ENCODE measurements around the gene CNKSR3.
A peak's percentile ranks its signal among the peaks of the same experiment; 100 is the strongest.

CNKSR3 gene

GRCh38 chr6:154488802-154489437 lies 21.6 kb downstream of the CNKSR3 start:
- no peak overlapping the region for H3K4me3 ChIP-seq (ENCODE audit: low read depth, low read length)
- peak; percentile 61 for DNase-seq (ENCODE audit: low read depth)
- TF ChIP-seq CTCF (conservative IDR thresholded peaks at IDR 0.05; ENCODE audit: low read depth, low read length), result no peak

DNA sequence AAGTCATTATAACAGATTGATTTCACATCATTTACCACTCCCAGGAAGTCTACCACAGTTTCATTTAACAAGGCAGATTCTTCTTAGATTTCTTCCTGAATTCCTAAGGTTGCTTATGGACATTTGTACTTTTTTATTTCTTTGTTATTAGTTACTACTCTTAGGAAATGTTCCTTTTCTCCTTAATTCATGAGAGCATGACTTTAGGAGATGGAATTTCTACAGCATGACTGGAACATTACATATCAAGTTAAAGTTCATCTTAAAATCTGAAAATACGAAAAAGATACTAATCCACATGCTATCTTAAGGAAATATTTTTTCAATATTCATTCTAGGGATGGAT lies 22.3 kb downstream of the CNKSR3 start:
- peak; percentile 50 for DNase-seq (ENCODE audit: low read depth)
- H3K4me3 ChIP-seq (ENCODE audit: low read depth, low read length), result no peak overlapping the region
- no peak for TF ChIP-seq CTCF (conservative IDR thresholded peaks at IDR 0.05; ENCODE audit: low read depth, low read length)

- no peak for DNase-seq (ENCODE audit: low read depth)
- no peak for TF ChIP-seq CTCF (conservative IDR thresholded peaks at IDR 0.05; ENCODE audit: low read depth, low read length)
- H3K4me3 ChIP-seq (ENCODE audit: low read depth, low read length), result no peak overlapping the region
These were observed 22.9 kb downstream of the CNKSR3 start for GRCh38 chr6:154487367-154488247.

DNA sequence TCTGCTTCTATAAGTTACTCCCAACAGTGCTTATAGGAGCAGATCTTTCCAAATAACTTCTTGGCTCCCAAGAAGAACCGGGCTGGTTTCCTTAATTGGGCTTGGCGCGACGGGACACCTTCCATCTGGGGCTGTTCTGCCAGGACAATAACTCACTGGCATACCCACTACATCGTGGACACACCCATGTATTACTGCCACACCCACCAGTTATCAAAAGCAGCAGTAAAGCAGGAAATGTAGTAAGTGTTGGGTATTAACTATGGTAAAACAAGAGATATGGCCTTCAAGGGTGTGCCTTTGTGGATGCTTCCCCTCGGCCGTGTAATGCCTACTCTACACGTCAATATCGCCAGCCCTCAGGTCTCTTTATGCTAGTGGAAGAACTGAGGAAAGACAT lies 24.7 kb downstream of the CNKSR3 start:
- DNase-seq (ENCODE audit: low read depth), result no peak
- TF ChIP-seq CTCF (conservative IDR thresholded peaks at IDR 0.05; ENCODE audit: low read depth, low read length), result no peak
- H3K4me3 ChIP-seq (ENCODE audit: low read depth, low read length), result no peak overlapping the region

DNA sequence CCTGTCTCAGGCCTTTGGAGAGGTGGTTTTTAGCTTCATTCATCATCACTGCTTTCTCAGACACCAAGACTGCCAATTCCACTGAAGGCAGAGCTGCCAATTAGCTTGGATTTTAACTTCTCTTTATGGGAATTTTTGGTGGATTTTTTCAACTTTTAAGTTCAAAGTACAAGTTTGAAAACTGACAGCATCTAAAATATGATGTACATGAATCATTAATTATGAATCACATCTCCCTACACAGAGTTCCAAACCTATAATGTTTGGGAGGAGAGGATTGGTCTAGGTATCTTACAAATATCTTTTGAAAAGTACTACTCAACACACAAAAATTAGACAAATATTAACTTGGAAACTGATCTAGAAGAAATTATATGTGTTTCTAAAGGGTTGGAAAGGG lies 25.5 kb downstream of the CNKSR3 start:
- DNase-seq (ENCODE audit: low read depth), result no peak
- no peak for TF ChIP-seq CTCF (conservative IDR thresholded peaks at IDR 0.05; ENCODE audit: low read depth, low read length)

GRCh38 chr6:154482858-154483257 lies 27.6 kb downstream of the CNKSR3 start:
- DNase-seq (ENCODE audit: low read depth), result no peak
- no peak for TF ChIP-seq CTCF (conservative IDR thresholded peaks at IDR 0.05; ENCODE audit: low read depth, low read length)
- H3K4me3 ChIP-seq (ENCODE audit: low read depth, low read length), result no peak overlapping the region

More for the DNA sequence above, 25.5 kb downstream of the CNKSR3 start:
- no peak overlapping the region for H3K4me3 ChIP-seq (ENCODE audit: low read depth, low read length)
